Suprapubic skin (tissue), 4 donors: Measurements from ENCODE around the gene KCNJ4. TPM values are rescaled to one million over a fixed set of nuclear protein-coding genes. Genes with fewer than 3 reads are reported as not detected.

Source experiments
- DNase-seq, 2 donors: peaks; one replicate each; pipeline ENCODE4 v3.0.0-alpha.2; 2019; ENCODE audit warnings: low spot score in 2 of 2
- H3K27ac ChIP-seq: fragments of 200-600 bp; sonication (generic); one replicate; pipeline ENCODE4 v1.5.1; 2019
- H3K27me3 ChIP-seq: fragments of 200-600 bp; sonication (generic); one replicate; pipeline ENCODE4 v1.5.1; 2019
- H3K36me3 ChIP-seq: fragments of 200-600 bp; sonication (generic); one replicate; pipeline ENCODE4 v1.5.1; 2019
- H3K4me1 ChIP-seq: fragments of 200-600 bp; sonication (generic); one replicate; pipeline ENCODE4 v1.5.1; 2019
- H3K4me3 ChIP-seq: fragments of 200-600 bp; sonication (generic); one replicate; pipeline ENCODE4 v1.5.1; 2019; ENCODE audit warnings: mild to moderate bottlenecking
- H3K9me3 ChIP-seq: fragments of 200-600 bp; sonication (generic); one replicate; pipeline ENCODE4 v1.5.1; 2019
- CTCF ChIP-seq, 2 donors: fragments of 200-600 bp in 1 of 2; fragments of 450-650 bp in 1 of 2; sonication (generic) in 1 of 2; IDR thresholded peaks; one replicate each; pipeline ENCODE4 v1.5.1; 2016 to 2019; ENCODE audit warnings: antibody characterized with exemption in 2 of 2, mild to moderate bottlenecking in 1 of 2, moderate library complexity in 1 of 2
- EP300 ChIP-seq: sonication (generic); formaldehyde crosslinking; IDR thresholded peaks from one replicate; pipeline ENCODE4 v1.6.1; 2017; ENCODE audit warnings: antibody characterized with exemption
- POLR2A ChIP-seq, 2 donors: fragments of 450-650 bp; IDR thresholded peaks; one replicate each; pipeline ENCODE4 v1.6.1; 2017; ENCODE audit warnings: antibody characterized with exemption in 2 of 2, mild to moderate bottlenecking in 2 of 2, moderate library complexity in 2 of 2
- POLR2AphosphoS5 ChIP-seq, 3 donors: sonication (generic); formaldehyde crosslinking; IDR thresholded peaks; one replicate each; pipeline ENCODE4 v1.6.1; 2017; ENCODE audit warnings: antibody characterized with exemption in 3 of 3
- WGBS: methylation state at CpG from one replicate; pipeline ENCODE4 v1.1.5; 2018; 5-methylcytosine and 5-hydroxymethylcytosine counted together
- total RNA-seq, 4 donors: library from RNA; depleted of rRNA; stranded (reverse); fragments of >200 nt; gene quantifications; one replicate each; pipeline ENCODE4 v1.1.0, GENCODE V29; 2016

The KCNJ4 gene
- total RNA-seq, 4 donors from 2014 or later, result 0.21 to 0.55 (median 0.32) TPM; not detected in 1

- TF ChIP-seq EP300, result no peak
- H3K36me3 ChIP-seq, result no peaks in the 10 kb centered on the region
- no peaks in the 10 kb centered on the region for H3K9me3 ChIP-seq
- H3K4me1 ChIP-seq, result peaks cover 18% of the 10 kb centered on the region
- 29% methylated on average over 22 of the region's 25 CpGs for WGBS
- no peak overlapping the region for H3K27ac ChIP-seq
- peaks cover 79% of the 10 kb centered on the region for H3K27me3 ChIP-seq
- no peak for DNase-seq
- H3K4me3 ChIP-seq, result no peak overlapping the region
Observed at GRCh38 chr22:38452373-38453065, 2.5 kb downstream of the KCNJ4 start.

GRCh38 chr22:38451864-38452263 lies 3.1 kb downstream of the KCNJ4 start:
- WGBS, result 71% methylated on average over 4 of the region's 4 CpGs
- DNase-seq, result no peak
- Histone ChIP-seq H3K4me3 (no peak overlapping the region), H3K27me3 (peaks cover 73% of the 10 kb centered on the region), H3K4me1 (peaks cover 18% of the 10 kb centered on the region), H3K9me3 (no peaks in the 10 kb centered on the region), H3K27ac (no peak overlapping the region), H3K36me3 (no peaks in the 10 kb centered on the region)
- no peak for TF ChIP-seq POLR2A (IDR thresholded peaks at IDR 0.05)
- no peak for TF ChIP-seq POLR2AphosphoS5 (IDR thresholded peaks at IDR 0.05)
- TF ChIP-seq EP300, result no peak
- no peak for TF ChIP-seq CTCF (IDR thresholded peaks at IDR 0.05)

GRCh38 chr22:38451404-38451803 lies 3.6 kb downstream of the KCNJ4 start:
- no peak overlapping the region for H3K27ac ChIP-seq
- TF ChIP-seq POLR2A (IDR thresholded peaks at IDR 0.05) (no peak), POLR2AphosphoS5 (IDR thresholded peaks at IDR 0.05) (no peak), CTCF (IDR thresholded peaks at IDR 0.05) (no peak), EP300 (no peak)
- no peaks in the 10 kb centered on the region for H3K36me3 ChIP-seq
- H3K4me3 ChIP-seq, result no peak overlapping the region
- WGBS, result 81% methylated on average over 2 of the region's 2 CpGs
- DNase-seq, result no peak
- peaks cover 69% of the 10 kb centered on the region for H3K27me3 ChIP-seq
- peaks cover 18% of the 10 kb centered on the region for H3K4me1 ChIP-seq
- H3K9me3 ChIP-seq, result no peaks in the 10 kb centered on the region

GRCh38 chr22:38450234-38450797 lies 4.7 kb downstream of the KCNJ4 start:
- no peak overlapping the region for H3K27ac ChIP-seq
- peaks cover 9% of the 10 kb centered on the region for H3K4me1 ChIP-seq
- no peak overlapping the region for H3K4me3 ChIP-seq
- no peak for TF ChIP-seq CTCF (IDR thresholded peaks at IDR 0.05)
- TF ChIP-seq POLR2A (IDR thresholded peaks at IDR 0.05), result no peak
- no peak for TF ChIP-seq POLR2AphosphoS5 (IDR thresholded peaks at IDR 0.05)
- TF ChIP-seq EP300, result no peak
- DNase-seq, result no peak
- 53% methylated on average over 10 of the region's 11 CpGs for WGBS
- H3K9me3 ChIP-seq, result no peaks in the 10 kb centered on the region
- no peaks in the 10 kb centered on the region for H3K36me3 ChIP-seq
- peaks cover 62% of the 10 kb centered on the region for H3K27me3 ChIP-seq

GRCh38 chr22:38449776-38450175 lies 5.2 kb downstream of the KCNJ4 start:
- TF ChIP-seq CTCF (IDR thresholded peaks at IDR 0.05) (no peak), POLR2A (IDR thresholded peaks at IDR 0.05) (no peak), EP300 (no peak), POLR2AphosphoS5 (IDR thresholded peaks at IDR 0.05) (no peak)
- WGBS, result 45% methylated on average over 13 of the region's 18 CpGs
- H3K27me3 ChIP-seq, result peaks cover 57% of the 10 kb centered on the region

More at GRCh38 chr22:38449776-38450175, 5.2 kb downstream of the KCNJ4 start:
- H3K36me3 ChIP-seq, result no peaks in the 10 kb centered on the region
- H3K4me1 ChIP-seq, result peaks cover 5% of the 10 kb centered on the region
- H3K4me3 ChIP-seq, result no peak overlapping the region
- no peak overlapping the region for H3K27ac ChIP-seq
- no peaks in the 10 kb centered on the region for H3K9me3 ChIP-seq
- no peak for DNase-seq
